Activated T-helper 1 cell treated with anti-CD3 and anti-CD28 coated beads, Interleukin-2, amount 50 U/mL, for 16 hours (primary cell): ENCODE data around the gene FBXO40.

Experiments
- DNase-seq, 2 donors: peaks; one replicate each; pipeline ENCODE4 v3.0.0-alpha.2; 2020; ENCODE audit warnings: low read depth in 1 of 2, low spot score in 1 of 2

FBXO40 gene

GRCh38 chr3:121661376-121661775 lies 68.2 kb downstream of the FBXO40 start:
- DNase-seq = no peak

DNA sequence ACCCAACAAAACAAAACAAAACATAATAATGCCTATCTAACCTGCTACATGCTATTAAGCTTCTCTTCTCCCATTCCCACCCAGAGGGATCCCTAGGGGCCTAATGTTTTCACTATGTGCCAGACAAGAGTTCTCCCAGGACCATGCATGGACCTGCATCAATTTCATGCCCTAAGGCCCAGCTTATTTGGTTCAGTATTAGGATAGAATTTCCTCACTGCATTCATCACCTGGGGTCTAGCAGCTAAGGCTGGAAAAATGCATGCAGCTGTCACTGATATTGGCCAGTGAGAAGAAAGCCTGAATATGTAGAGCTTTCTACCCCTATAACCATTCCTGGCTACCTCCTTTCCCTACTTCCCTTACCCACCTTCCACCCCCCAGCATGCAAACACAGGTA lies 69.6 kb downstream of the FBXO40 start:
- DNase-seq = no peak

DNA sequence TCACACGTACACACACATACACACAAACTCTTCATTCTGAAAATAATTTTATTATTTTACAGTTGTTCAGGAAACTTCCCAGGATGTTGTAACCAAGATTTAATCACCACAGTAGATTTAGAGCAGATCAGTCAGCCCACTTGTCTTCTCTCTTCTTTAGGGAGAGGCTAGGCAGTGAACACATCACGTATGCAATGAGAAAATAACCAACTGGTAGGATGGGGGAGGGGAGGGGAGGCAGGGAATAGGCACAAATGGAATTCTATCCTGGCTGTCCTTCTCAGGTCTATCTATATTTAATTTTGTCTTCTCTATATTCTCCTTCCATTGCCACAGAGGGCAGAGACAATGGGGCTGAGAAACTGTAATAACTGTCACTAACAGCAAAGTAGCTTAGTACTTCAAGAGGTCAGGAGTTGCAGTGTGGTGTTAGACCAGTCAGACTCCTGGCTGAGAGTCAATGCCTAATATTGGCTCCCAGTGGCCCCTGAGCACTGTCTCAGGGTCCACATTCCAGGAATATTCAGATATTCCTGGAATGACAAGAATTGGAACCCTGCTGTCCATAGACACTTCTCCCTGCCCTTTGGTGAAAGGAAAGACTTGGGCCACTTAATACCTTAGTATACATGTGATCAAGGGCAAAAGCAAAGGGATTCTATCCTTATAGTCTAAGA lies 70.1 kb downstream of the FBXO40 start:
- no peak for DNase-seq

DNA sequence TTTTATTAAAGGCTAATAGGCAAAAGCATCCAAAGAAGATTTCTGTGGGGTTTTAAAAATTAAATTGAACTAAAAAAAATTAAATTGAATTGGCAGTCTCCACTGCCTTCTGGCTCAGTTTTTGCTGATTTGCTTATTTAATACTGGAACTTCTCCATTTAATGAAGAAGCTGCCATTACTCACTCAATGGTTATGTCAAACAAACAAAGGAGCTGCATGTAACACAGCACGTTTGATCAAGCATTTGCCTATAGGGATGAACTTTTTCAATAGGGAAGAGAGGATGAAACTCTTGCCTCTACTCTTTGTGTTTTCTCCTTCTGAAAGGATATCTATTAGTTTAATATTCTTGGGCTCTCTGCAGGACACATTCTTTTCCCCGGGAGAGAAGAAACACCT lies 72.3 kb downstream of the FBXO40 start:
- DNase-seq = no peak

DNA sequence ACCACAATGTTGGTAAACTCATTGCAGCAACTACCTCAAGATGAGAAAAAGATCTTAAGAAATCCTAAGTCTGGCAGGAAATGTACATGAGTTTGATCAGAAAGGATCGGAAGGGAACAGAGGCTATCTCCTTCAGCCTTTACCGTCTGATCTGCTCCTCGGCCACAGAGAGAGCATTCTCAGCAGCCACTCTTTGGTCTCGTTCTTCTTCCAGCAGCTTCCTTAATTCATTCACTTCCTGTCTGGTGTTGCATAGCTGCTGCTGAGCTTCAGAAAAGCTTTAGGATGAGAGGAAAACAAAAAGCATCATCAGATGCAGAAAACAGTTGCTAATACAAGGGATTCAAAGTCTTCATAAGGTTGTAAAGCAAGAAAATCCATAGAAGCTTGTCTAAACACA lies 74.2 kb downstream of the FBXO40 start:
- no peak for DNase-seq

DNA sequence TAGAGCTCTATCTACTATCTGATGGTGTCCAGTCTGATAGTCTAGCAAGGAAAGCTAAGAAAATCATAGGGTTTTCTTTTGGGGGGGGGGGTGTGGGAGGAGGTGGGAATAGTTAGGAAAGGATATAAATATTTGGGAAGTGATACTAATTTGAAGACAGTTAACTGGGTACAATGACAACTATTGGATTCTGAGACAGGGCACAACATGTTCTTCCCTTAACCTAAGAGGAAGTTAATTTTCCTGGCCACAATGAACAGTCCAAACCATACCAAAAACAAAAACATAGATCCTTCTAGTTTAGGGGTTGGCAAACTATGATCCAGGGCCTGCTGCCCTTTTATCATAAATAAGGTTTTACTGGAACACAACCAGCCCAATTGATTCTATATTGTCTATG lies 77.5 kb downstream of the FBXO40 start:
- DNase-seq = no peak

DNA sequence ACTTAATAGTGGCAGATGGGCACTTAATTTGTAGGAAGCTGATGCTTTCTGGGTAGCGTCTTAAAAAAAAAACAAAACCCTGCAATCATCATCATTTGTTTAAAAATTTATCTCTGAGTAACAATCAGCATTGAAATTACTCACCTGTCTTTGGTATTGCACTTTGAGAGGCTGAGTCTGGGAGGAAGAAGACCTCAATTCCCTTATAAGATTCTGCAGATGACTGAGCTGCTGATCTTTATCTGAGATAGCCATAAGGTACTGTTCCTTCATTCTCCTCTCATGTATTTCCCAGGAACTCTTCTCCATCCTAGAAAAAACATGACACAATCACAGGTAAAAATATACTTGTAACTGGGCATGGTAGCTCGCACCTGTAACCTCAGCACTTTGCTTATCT lies 84.0 kb downstream of the FBXO40 start:
- no peak for DNase-seq
